Measurements from ENCODE around the gene CADM1. TPM values are rescaled to one million over a fixed set of nuclear protein-coding genes. Genes with fewer than 3 reads are reported as not detected.

The CADM1 gene
- total RNA-seq, 1 donor from 2014 or later, result 1.7 TPM

DNA sequence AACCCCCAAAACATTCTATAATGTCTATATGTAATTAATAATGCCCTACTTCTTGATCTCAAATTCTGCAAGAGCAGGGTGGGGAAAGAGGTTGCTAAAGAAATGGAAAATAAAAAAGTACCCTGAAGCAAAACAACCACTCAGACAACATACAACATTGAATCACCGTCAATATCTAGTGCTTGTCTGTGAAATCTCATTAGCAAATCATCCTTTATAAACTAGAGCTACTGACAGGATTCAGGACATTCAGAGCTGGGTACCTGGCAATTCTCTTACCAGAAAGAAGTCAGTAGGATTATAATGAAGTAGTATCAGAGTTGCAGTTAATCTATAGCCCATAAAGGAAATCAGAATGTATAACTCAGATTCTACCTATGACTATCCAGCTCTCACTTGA, 143.2 kb downstream of the CADM1 start:
- Mint-ChIP-seq H3K9me3 (no peaks in the 10 kb centered on the region), H3K4me1 (ENCODE audit: low read depth) (no peaks in the 10 kb centered on the region), H3K27me3 (ENCODE audit: low read depth) (no peaks in the 10 kb centered on the region), H3K27ac (no peak overlapping the region), H3K36me3 (ENCODE audit: low read depth) (no peaks in the 10 kb centered on the region), H3K4me3 (ENCODE audit: low read depth) (no peak overlapping the region)
- no peak for DNase-seq (ENCODE audit: low spot score)
- intact Hi-C loops (cut with micrococcal nuclease), result no loop called here

GRCh38 chr11:115360186-115360824, 143.9 kb downstream of the CADM1 start:
- intact Hi-C loops (cut with micrococcal nuclease), result no loop called here
- DNase-seq (ENCODE audit: low spot score), result no peak
- no peak overlapping the region for H3K4me3 Mint-ChIP-seq (ENCODE audit: low read depth)
- H3K36me3 Mint-ChIP-seq (ENCODE audit: low read depth), result no peaks in the 10 kb centered on the region
- H3K4me1 Mint-ChIP-seq (ENCODE audit: low read depth), result no peaks in the 10 kb centered on the region
- H3K9me3 Mint-ChIP-seq, result no peaks in the 10 kb centered on the region
- H3K27me3 Mint-ChIP-seq (ENCODE audit: low read depth), result no peaks in the 10 kb centered on the region
- no peak overlapping the region for H3K27ac Mint-ChIP-seq

DNA sequence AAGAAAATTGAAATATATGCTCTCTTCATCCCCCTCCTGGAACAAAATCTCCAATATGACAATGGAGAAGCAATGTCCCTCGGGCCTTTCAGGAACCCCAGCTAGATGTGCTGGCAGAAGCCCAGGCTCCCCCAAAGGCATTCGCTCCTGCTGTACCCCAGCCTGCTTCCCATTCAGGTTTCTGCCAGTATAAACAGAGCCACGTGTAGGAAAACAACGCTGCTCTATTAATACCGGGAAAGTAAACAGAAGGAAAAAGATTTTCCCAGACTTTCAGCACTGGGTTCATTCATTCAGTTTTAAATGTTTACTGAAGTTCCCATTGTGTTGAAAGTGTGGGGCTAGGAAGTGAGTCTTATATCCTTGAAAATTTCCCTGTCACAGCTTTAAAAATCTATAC, 147.1 kb downstream of the CADM1 start:
- no peak overlapping the region for H3K4me3 Mint-ChIP-seq (ENCODE audit: low read depth)
- intact Hi-C loops (cut with micrococcal nuclease), result no loop called here
- H3K9me3 Mint-ChIP-seq, result no peaks in the 10 kb centered on the region
- no peaks in the 10 kb centered on the region for H3K36me3 Mint-ChIP-seq (ENCODE audit: low read depth)
- no peaks in the 10 kb centered on the region for H3K4me1 Mint-ChIP-seq (ENCODE audit: low read depth)
- DNase-seq (ENCODE audit: low spot score), result no peak
- no peak overlapping the region for H3K27ac Mint-ChIP-seq
- H3K27me3 Mint-ChIP-seq (ENCODE audit: low read depth), result no peaks in the 10 kb centered on the region

- Mint-ChIP-seq H3K4me3 (ENCODE audit: low read depth) (no peak overlapping the region), H3K36me3 (ENCODE audit: low read depth) (no peaks in the 10 kb centered on the region), H3K4me1 (ENCODE audit: low read depth) (no peaks in the 10 kb centered on the region), H3K27me3 (ENCODE audit: low read depth) (no peaks in the 10 kb centered on the region), H3K9me3 (no peaks in the 10 kb centered on the region), H3K27ac (no peak overlapping the region)
- DNase-seq (ENCODE audit: low spot score), result no peak
- intact Hi-C loops (cut with micrococcal nuclease), result no loop called here
Observed at GRCh38 chr11:115352805-115353485, 151.3 kb downstream of the CADM1 start.

DNA sequence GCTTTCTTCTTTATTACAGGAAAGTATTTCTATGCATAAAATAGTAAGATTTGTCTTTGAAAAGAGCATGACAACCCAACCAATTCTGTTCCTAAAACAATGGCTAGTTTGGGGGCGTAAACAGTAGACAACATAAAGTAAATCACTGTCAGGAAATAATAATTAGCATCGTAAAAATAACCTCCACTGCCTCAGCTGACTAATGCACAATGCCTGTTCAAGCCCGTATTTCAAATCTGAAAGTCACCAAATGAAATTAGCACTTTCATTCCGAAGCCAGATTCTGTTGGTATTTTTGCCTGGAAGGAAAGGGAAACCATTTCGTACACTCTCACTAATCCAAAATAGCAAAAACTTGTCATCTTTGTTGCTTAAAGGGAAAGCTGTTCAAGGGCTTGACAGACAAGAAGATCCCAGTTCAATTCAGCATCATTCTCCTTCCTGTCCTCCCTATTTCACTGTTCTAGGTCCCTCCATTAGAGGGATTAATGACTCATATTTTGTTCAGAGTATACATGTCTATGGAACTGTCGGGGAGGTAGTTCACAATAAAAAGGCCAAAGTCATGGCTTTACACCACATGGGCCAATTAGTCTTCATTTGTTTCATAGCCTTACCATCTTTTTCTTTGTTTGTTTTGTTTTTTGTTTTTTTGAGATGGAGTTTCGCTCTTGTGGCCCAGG, 154.7 kb downstream of the CADM1 start:
- Mint-ChIP-seq H3K9me3 (no peaks in the 10 kb centered on the region), H3K27ac (no peak overlapping the region), H3K4me3 (ENCODE audit: low read depth) (no peak overlapping the region), H3K27me3 (ENCODE audit: low read depth) (peaks cover 5% of the 10 kb centered on the region), H3K36me3 (ENCODE audit: low read depth) (no peaks in the 10 kb centered on the region), H3K4me1 (ENCODE audit: low read depth) (no peaks in the 10 kb centered on the region)
- no peak for DNase-seq (ENCODE audit: low spot score)
- intact Hi-C loops (cut with micrococcal nuclease), result no loop called here

DNA sequence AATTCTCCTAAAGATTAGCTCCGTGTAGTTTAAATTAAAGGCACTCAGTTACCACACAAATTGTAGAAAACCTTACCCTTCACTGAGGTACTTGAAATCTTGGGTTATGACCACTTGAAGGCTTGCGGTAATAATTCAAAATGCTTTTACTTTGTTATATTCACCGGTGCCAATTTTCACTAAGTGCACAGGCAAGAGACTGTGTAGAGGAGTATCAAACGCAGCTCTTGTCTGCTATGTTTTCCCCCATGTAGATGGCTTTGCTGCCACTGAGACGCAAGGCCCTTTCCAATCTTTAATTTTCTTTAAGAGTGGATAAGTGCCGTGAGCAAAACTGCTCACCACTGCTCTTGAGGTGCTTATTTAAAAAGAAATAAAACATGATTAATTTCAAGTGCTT, 155.8 kb downstream of the CADM1 start:
- Mint-ChIP-seq H3K27me3 (ENCODE audit: low read depth) (peaks cover 8% of the 10 kb centered on the region), H3K36me3 (ENCODE audit: low read depth) (no peaks in the 10 kb centered on the region), H3K27ac (no peak overlapping the region), H3K4me3 (ENCODE audit: low read depth) (no peak overlapping the region), H3K9me3 (no peaks in the 10 kb centered on the region), H3K4me1 (ENCODE audit: low read depth) (no peaks in the 10 kb centered on the region)
- DNase-seq (ENCODE audit: low spot score), result no peak
- intact Hi-C loops (cut with micrococcal nuclease), result no loop called here

DNA sequence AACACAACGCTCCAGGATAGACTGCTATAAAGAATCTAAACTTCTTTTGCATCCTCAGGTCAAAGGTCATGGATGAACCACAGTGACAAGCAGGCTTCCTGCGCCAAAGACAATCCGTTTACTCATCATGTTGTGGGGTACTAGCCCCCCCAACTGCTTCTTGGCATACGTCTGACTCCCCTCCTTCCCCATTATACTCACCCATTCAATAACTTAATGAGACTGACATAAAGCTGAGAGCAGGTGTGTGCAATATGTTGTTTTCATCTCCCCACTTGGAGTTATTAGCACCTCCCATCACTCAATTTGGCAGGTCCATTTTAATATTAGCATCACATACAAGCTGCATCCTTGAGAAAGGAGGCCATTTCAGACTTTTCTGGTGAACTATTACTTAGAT, 157.1 kb downstream of the CADM1 start:
- no peaks in the 10 kb centered on the region for H3K36me3 Mint-ChIP-seq (ENCODE audit: low read depth)
- peaks cover 8% of the 10 kb centered on the region for H3K27me3 Mint-ChIP-seq (ENCODE audit: low read depth)
- H3K9me3 Mint-ChIP-seq, result no peaks in the 10 kb centered on the region
- H3K4me3 Mint-ChIP-seq (ENCODE audit: low read depth), result no peak overlapping the region
- no peak overlapping the region for H3K27ac Mint-ChIP-seq
- intact Hi-C loops (cut with micrococcal nuclease), result no loop called here
- no peaks in the 10 kb centered on the region for H3K4me1 Mint-ChIP-seq (ENCODE audit: low read depth)
- DNase-seq (ENCODE audit: low spot score), result no peak

GRCh38 chr11:115345840-115346239, 158.4 kb downstream of the CADM1 start:
- Mint-ChIP-seq H3K27me3 (ENCODE audit: low read depth) (peaks cover 8% of the 10 kb centered on the region), H3K4me1 (ENCODE audit: low read depth) (no peaks in the 10 kb centered on the region), H3K36me3 (ENCODE audit: low read depth) (no peaks in the 10 kb centered on the region), H3K4me3 (ENCODE audit: low read depth) (no peak overlapping the region), H3K9me3 (no peaks in the 10 kb centered on the region), H3K27ac (no peak overlapping the region)
- DNase-seq (ENCODE audit: low spot score), result no peak
- intact Hi-C loops (cut with micrococcal nuclease), result no loop called here

DNA sequence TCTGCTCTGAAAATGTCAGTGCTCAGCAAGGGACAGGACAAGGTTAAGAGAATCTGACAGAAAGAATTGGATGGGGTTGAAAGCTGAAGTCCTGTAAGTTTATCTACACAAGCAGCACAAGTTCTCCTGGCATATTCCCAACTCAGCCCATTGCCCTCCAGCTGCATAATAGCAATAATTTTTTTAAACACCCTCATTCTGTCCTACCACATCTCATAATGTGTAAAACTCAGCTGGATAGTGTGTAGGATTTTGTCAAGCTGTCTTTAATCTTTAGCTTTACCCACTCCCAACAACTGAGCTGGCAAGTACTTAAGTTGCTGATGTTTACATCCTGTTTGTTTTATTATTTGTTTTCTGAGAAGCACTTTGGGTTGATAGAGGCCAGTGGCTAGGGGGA, 158.9 kb downstream of the CADM1 start:
- no peak for DNase-seq (ENCODE audit: low spot score)
- intact Hi-C loops (cut with micrococcal nuclease), result no loop called here
- Mint-ChIP-seq H3K36me3 (ENCODE audit: low read depth) (no peaks in the 10 kb centered on the region), H3K4me3 (ENCODE audit: low read depth) (no peak overlapping the region), H3K9me3 (no peaks in the 10 kb centered on the region), H3K4me1 (ENCODE audit: low read depth) (no peaks in the 10 kb centered on the region), H3K27me3 (ENCODE audit: low read depth) (peaks cover 8% of the 10 kb centered on the region), H3K27ac (no peak overlapping the region)

- H3K27ac Mint-ChIP-seq, result no peak overlapping the region
- peaks cover 8% of the 10 kb centered on the region for H3K27me3 Mint-ChIP-seq (ENCODE audit: low read depth)
- DNase-seq (ENCODE audit: low spot score), result no peak
- no peak overlapping the region for H3K4me3 Mint-ChIP-seq (ENCODE audit: low read depth)
- H3K9me3 Mint-ChIP-seq, result no peaks in the 10 kb centered on the region
- H3K36me3 Mint-ChIP-seq (ENCODE audit: low read depth), result no peaks in the 10 kb centered on the region
- no peaks in the 10 kb centered on the region for H3K4me1 Mint-ChIP-seq (ENCODE audit: low read depth)
- intact Hi-C loops (cut with micrococcal nuclease), result no loop called here
Observed at GRCh38 chr11:115344846-115345245, 159.4 kb downstream of the CADM1 start.

GRCh38 chr11:115342142-115342541, 162.1 kb downstream of the CADM1 start:
- no peaks in the 10 kb centered on the region for H3K9me3 Mint-ChIP-seq
- H3K4me1 Mint-ChIP-seq (ENCODE audit: low read depth), result no peaks in the 10 kb centered on the region
- intact Hi-C loops (cut with micrococcal nuclease), result no loop called here
- H3K27me3 Mint-ChIP-seq (ENCODE audit: low read depth), result peaks cover 8% of the 10 kb centered on the region
- H3K36me3 Mint-ChIP-seq (ENCODE audit: low read depth), result no peaks in the 10 kb centered on the region
- no peak overlapping the region for H3K4me3 Mint-ChIP-seq (ENCODE audit: low read depth)
- no peak overlapping the region for H3K27ac Mint-ChIP-seq
- no peak for DNase-seq (ENCODE audit: low spot score)

DNA sequence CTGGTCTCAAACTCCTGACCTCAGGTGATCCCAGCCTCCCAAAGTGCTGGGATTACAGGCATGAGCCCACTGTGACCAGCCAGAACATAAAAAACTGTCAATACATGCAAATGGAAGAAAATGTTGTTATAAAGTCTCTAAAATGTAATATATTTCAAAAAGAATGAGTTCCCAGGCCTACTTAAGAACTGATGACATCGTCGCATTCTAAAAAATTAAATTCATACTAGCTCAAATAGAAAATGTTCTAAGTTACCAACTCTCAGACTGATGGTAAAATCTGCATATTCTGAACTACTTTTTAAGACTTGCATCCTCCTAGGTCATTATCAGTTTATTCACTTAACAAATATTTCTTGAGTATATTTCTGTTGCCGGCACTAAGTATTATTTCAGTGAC, 163.3 kb downstream of the CADM1 start:
- intact Hi-C loops (cut with micrococcal nuclease), result no loop called here
- H3K27ac Mint-ChIP-seq, result no peak overlapping the region
- no peak for DNase-seq (ENCODE audit: low spot score)
- no peak overlapping the region for H3K4me3 Mint-ChIP-seq (ENCODE audit: low read depth)
- H3K36me3 Mint-ChIP-seq (ENCODE audit: low read depth), result no peaks in the 10 kb centered on the region
- H3K27me3 Mint-ChIP-seq (ENCODE audit: low read depth), result peaks cover 8% of the 10 kb centered on the region
- no peaks in the 10 kb centered on the region for H3K4me1 Mint-ChIP-seq (ENCODE audit: low read depth)
- H3K9me3 Mint-ChIP-seq, result no peaks in the 10 kb centered on the region

GRCh38 chr11:115338476-115338875, 165.7 kb downstream of the CADM1 start:
- intact Hi-C loops (cut with micrococcal nuclease), result loop anchor here (5.0 to 10.0 kb wide), 2 partner anchors 739 to 886 kb away; no protein-coding TSS in a partner anchor
- H3K4me1 Mint-ChIP-seq (ENCODE audit: low read depth), result no peaks in the 10 kb centered on the region
- H3K4me3 Mint-ChIP-seq (ENCODE audit: low read depth), result no peak overlapping the region

More at GRCh38 chr11:115338476-115338875, 165.7 kb downstream of the CADM1 start:
- Mint-ChIP-seq H3K9me3 (no peaks in the 10 kb centered on the region), H3K36me3 (ENCODE audit: low read depth) (no peaks in the 10 kb centered on the region), H3K27me3 (ENCODE audit: low read depth) (no peaks in the 10 kb centered on the region), H3K27ac (no peak overlapping the region)
- no peak for DNase-seq (ENCODE audit: low spot score)

Measured in activated T-helper 2 cell treated with anti-CD3 and anti-CD28 coated beads, Interferon-gamma antibody, Interleukin-2, Interleukin-4, amounts not matched to agents 10 μg/mL and 5 μg/mL and 100 μg/mL, durations not matched to agents 14 hours and 24 hours and 36 hours (primary cell).